Esophagus muscularis mucosa (tissue), 4 donors: Measurements from ENCODE around the gene SELENOO. TPM values are rescaled to one million over a fixed set of nuclear protein-coding genes. Genes with fewer than 3 reads are reported as not detected.
A peak's percentile ranks its signal among the peaks of the same experiment; 100 is the strongest.

Experiments
- DNase-seq: peaks from one replicate; pipeline ENCODE4 v3.0.0-alpha.2; 2017; ENCODE audit errors: extremely low spot score
- H3K27ac ChIP-seq, 4 donors: fragments of 200-600 bp; sonication (generic); replicated peaks in 1 of 4; 1 replicate in 3 of 4; 2 replicates in 1 of 4; pipeline ENCODE4 v1.5.1; 2016 to 2019; ENCODE audit warnings: mild to moderate bottlenecking in 1 of 4
- H3K27me3 ChIP-seq, 4 donors: fragments of 200-600 bp; sonication (generic); one replicate each; pipeline versions ENCODE4 v1.5.1 to v1.6.0; 2016 to 2019
- H3K36me3 ChIP-seq, 4 donors: fragments of 200-600 bp; sonication (generic); one replicate each; pipeline ENCODE4 v1.5.1; 2016 to 2019
- H3K4me1 ChIP-seq, 4 donors: fragments of 200-600 bp; sonication (generic); one replicate each; pipeline ENCODE4 v1.5.1; 2016 to 2019
- H3K4me3 ChIP-seq, 4 donors: fragments of 200-600 bp; sonication (generic); 1 replicate in 2 of 4; 2 replicates in 2 of 4; pipeline ENCODE4 v1.5.1; 2016 to 2019; ENCODE audit warnings: mild to moderate bottlenecking in 4 of 4, moderate library complexity in 1 of 4
- H3K9me3 ChIP-seq, 4 donors: fragments of 200-600 bp; sonication (generic); 1 replicate in 3 of 4; 2 replicates in 1 of 4; pipeline ENCODE4 v1.5.1; 2016 to 2019
- EP300 ChIP-seq: sonication (generic); formaldehyde crosslinking; IDR thresholded peaks from one replicate; pipeline ENCODE4 v1.6.1; 2017; ENCODE audit warnings: antibody characterized with exemption
- POLR2A ChIP-seq: fragments of 450-650 bp; IDR thresholded peaks from one replicate; pipeline ENCODE4 v1.6.1; 2017; ENCODE audit warnings: antibody characterized with exemption, moderate library complexity, mild to moderate bottlenecking, low read depth
- POLR2AphosphoS5 ChIP-seq, 2 donors: sonication (generic); formaldehyde crosslinking; IDR thresholded peaks; one replicate each; pipeline ENCODE4 v1.6.1; 2017; ENCODE audit warnings: antibody characterized with exemption in 2 of 2
- WGBS: methylation state at CpG from one replicate; pipeline ENCODE4 v1.1.5; 2018; 5-methylcytosine and 5-hydroxymethylcytosine counted together
- intact Hi-C: fragments of 100-400 bp; cut with DNase I; formaldehyde crosslinking; loops from one replicate; pipeline ENCODE4 v1.15.1; 2023
- total RNA-seq, 4 donors: library from RNA; depleted of rRNA; stranded (reverse); fragments of >200 nt; gene quantifications; one replicate each; pipeline versions ENCODE4 v1.1.0 to v1.2.1, GENCODE V29; 2016
- TF ChIP-seq, protein P1 (sequence below), 3 experiments: fragments of 200-600 bp in 2 of 3; fragments of 450-650 bp in 1 of 3; sonication (generic) in 2 of 3; IDR thresholded peaks; one replicate each; pipeline ENCODE4 v1.5.1; 2017 to 2019; ENCODE audit warnings: antibody characterized with exemption in 3 of 3, mild to moderate bottlenecking in 2 of 3, moderate library complexity in 1 of 3

SELENOO gene
- total RNA-seq, 4 donors from 2014 or later: 22.4 to 41.0 (median 23.0) TPM

DNA sequence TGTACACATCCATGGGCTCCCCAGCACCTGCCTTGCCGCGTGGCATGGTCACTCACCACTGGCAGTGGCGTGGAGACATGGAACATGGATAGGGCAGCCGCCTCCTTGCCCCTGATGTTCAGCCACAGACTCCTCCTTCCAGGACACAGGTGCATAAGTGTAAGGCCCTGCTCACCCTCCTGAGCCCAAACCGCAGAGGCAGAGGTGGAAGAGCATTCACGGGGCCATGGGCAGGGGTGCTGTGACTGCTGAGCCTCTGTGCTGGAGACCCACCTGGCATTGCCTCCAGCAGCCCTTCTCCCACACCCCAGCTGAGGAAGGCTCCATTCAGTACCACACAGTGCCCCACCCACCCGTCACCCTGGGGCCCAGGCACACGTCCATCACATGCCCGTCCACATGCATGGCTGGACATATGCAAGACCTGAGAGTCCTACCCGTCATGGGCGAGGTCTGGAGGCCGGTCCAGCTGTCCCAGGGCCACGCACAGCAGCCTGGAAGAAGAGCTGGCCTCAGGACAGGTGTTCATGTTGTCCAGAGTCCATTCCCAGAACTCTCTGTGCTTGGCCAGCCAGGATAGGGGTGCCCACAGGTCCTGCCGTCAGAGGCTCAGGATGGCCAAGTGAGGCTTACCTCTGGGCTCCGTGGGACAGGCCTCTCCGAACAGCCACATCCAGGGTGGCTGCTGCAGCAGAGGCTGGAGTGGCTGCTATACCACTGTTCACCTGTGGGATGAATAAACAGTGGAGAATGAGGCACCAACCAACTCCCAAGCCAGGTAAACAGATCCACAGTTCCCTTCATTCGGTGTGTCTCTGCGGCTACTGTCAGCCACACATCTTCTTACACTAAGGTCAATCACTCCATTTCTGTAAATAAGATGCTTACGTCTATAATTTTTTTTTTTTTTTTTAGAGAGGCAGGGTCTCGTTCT is 45.7 kb downstream of the SELENOO start:
- peaks cover 52 to 90% (median 76%) of the 10 kb centered on the region in 4 donors for H3K4me1 ChIP-seq
- intact Hi-C loops: loop anchor here (10.0 kb wide), 1 partner anchor 228 kb away; the partner anchor contains the start of gene SBF1
- no peak overlapping the region for H3K4me3 ChIP-seq
- no peak for DNase-seq
- H3K27me3 ChIP-seq: no peaks in the 10 kb centered on the region
- TF ChIP-seq POLR2A: no peak
- TF ChIP-seq EP300: no peak
- TF ChIP-seq, protein P1, sequence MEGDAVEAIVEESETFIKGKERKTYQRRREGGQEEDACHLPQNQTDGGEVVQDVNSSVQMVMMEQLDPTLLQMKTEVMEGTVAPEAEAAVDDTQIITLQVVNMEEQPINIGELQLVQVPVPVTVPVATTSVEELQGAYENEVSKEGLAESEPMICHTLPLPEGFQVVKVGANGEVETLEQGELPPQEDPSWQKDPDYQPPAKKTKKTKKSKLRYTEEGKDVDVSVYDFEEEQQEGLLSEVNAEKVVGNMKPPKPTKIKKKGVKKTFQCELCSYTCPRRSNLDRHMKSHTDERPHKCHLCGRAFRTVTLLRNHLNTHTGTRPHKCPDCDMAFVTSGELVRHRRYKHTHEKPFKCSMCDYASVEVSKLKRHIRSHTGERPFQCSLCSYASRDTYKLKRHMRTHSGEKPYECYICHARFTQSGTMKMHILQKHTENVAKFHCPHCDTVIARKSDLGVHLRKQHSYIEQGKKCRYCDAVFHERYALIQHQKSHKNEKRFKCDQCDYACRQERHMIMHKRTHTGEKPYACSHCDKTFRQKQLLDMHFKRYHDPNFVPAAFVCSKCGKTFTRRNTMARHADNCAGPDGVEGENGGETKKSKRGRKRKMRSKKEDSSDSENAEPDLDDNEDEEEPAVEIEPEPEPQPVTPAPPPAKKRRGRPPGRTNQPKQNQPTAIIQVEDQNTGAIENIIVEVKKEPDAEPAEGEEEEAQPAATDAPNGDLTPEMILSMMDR (IDR thresholded peaks at IDR 0.05): no peak
- no peak for TF ChIP-seq POLR2AphosphoS5 (IDR thresholded peaks at IDR 0.05)
- H3K36me3 ChIP-seq: peaks cover 0 to 22% (median 10%) of the 10 kb centered on the region in 4 donors
- no peaks in the 10 kb centered on the region for H3K9me3 ChIP-seq
- peak overlapping the region in 1 of 4 donors; percentile 97 for H3K27ac ChIP-seq
- WGBS: 77% methylated on average over 19 of the region's 20 CpGs

DNA sequence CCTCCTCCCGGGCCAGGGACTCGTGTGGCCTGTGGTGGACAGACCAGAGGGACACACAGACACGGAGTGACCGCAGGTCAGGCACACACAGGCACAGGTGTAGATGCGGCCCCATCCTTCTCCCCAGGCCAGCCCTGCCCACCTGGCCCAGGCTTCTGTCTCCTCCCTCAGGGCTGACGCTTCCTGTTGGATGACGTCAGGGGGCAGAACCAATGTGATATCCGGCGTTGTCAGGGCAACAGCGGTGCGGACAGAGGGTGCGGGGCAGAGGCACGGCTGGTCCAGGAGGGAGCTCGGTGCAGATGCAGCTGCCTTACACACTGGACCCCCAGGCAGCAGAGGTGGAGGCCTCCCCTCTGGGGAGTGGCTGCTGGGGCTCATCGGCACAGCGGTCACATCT is 46.9 kb downstream of the SELENOO start:
- Histone ChIP-seq H3K9me3 (no peaks in the 10 kb centered on the region), H3K36me3 (peaks cover 0 to 22% (median 10%) of the 10 kb centered on the region in 4 donors), H3K27me3 (no peaks in the 10 kb centered on the region), H3K4me3 (no peak overlapping the region), H3K4me1 (peaks cover 45 to 87% (median 72%) of the 10 kb centered on the region in 4 donors), H3K27ac (no peak overlapping the region)
- intact Hi-C loops: loop anchor here (10.0 kb wide), 1 partner anchor 227 kb away; the partner anchor contains the start of gene SBF1
- no peak for DNase-seq
- WGBS: 89% methylated on average over 3 of the region's 16 CpGs
- TF ChIP-seq POLR2A: no peak
- TF ChIP-seq, protein P1 (IDR thresholded peaks at IDR 0.05): no peak
- peak in 1 of 2 donors; percentile 8 for TF ChIP-seq POLR2AphosphoS5 (IDR thresholded peaks at IDR 0.05)
- no peak for TF ChIP-seq EP300

DNA sequence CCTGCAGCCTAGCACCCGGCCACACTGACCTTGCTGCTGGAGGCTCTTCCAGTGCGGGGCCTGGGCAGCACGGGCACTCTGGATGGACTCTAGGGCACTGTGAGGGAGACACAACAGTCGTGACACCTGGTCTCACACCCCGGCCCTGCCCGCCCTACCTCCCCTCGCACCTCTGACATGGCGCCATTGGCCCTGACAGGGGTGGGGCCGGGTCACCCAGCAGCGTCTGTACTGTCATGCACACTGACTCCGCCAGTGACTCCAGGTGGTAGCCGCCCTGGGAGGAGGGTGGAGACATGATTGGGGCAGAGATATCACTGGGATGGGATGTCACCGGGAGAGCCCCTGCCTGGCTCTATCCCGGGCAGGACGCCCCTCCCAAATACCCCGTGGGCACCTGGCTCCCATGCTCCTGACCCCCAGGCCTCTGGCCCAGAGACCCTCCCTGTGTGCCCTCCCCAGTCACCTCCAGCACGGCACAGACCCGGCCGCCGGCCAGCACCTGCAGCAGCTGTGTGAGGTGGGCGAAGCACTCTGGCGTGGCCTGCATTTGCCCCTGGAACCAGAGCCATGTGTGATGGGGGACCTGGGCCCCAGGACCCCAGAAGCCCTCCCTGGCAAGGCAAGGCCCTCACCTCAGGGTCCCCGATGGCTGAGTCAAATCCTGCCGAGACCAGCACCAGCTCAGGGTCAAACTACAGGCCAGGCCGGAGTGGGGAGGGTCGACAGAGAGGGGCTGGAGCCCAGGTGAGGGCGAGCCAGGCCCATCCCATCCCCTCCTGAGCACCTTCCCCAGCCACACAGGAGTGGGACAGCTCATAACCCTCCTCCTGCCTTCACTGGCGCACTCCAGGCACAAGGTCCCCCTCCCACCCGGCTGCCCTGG is 47.6 kb downstream of the SELENOO start:
- WGBS: 86% methylated on average over 12 of the region's 29 CpGs
- intact Hi-C loops: loop anchor here (10.0 kb wide), 1 partner anchor 226 kb away; the partner anchor contains the start of gene SBF1
- peaks cover 39 to 80% (median 65%) of the 10 kb centered on the region in 4 donors for H3K4me1 ChIP-seq

More for the DNA sequence above, 47.6 kb downstream of the SELENOO start:
- Histone ChIP-seq H3K9me3 (no peaks in the 10 kb centered on the region), H3K27ac (no peak overlapping the region), H3K36me3 (peaks cover 0 to 22% (median 10%) of the 10 kb centered on the region in 4 donors), H3K27me3 (no peaks in the 10 kb centered on the region), H3K4me3 (no peak overlapping the region)
- TF ChIP-seq, protein P1 (IDR thresholded peaks at IDR 0.05): no peak
- TF ChIP-seq POLR2AphosphoS5 (IDR thresholded peaks at IDR 0.05) (no peak), EP300 (no peak), POLR2A (no peak)
- DNase-seq: no peak
